Body of pancreas (tissue), 4 donors: ENCODE results near the gene HOXD4. TPM values are rescaled to one million over a fixed set of nuclear protein-coding genes. Genes with fewer than 3 reads are reported as not detected.

Experiments used
- ATAC-seq: fragments of 150-250 bp; one replicate; pipeline ENCODE4 v1.9.1; 2016
- DNase-seq, 4 donors: peaks; one replicate each; pipeline ENCODE4 v3.0.0-alpha.2; 2019
- H3K27ac ChIP-seq, 4 donors: fragments of 200-600 bp; sonication (generic); 1 replicate in 3 of 4; 2 replicates in 1 of 4; pipeline versions ENCODE4 v1.5.1 to v1.6.1; 2016 to 2019; ENCODE audit warnings: mild to moderate bottlenecking in 1 of 4, mixed read lengths in 1 of 4, moderate library complexity in 1 of 4
- H3K27me3 ChIP-seq, 2 donors: fragments of 200-600 bp; sonication (generic); one replicate each; pipeline ENCODE4 v1.6.0; 2016; ENCODE audit warnings: mild to moderate bottlenecking in 1 of 2
- H3K36me3 ChIP-seq, 2 donors: fragments of 200-600 bp; sonication (generic); replicated peaks in 1 of 2; 2 replicates each; pipeline ENCODE4 v1.5.1; 2016; ENCODE audit warnings: low read depth in 2 of 2; ENCODE audit not compliant: insufficient read depth in 1 of 2
- H3K4me1 ChIP-seq: fragments of 200-600 bp; sonication (generic); one replicate; pipeline ENCODE4 v1.6.0; 2016
- H3K4me3 ChIP-seq, 2 donors: fragments of 200-600 bp; sonication (generic); 1 replicate in 1 of 2; 2 replicates in 1 of 2; pipeline ENCODE4 v1.5.1; 2016 to 2019
- H3K9me3 ChIP-seq, 3 donors: fragments of 200-600 bp; sonication (generic); 1 replicate in 2 of 3; 2 replicates in 1 of 3; pipeline ENCODE4 v1.5.1; 2016
- CTCF ChIP-seq, 7 experiments: fragments of 450-650 bp in 4 of 7; fragments of 200-600 bp in 3 of 7; sonication (generic) in 3 of 7; IDR thresholded peaks; one replicate each; pipeline ENCODE4 v1.5.1; 2016 to 2019; ENCODE audit warnings: antibody characterized with exemption in 7 of 7
- POLR2A ChIP-seq, 3 donors: fragments of 450-650 bp; IDR thresholded peaks; one replicate each; pipeline ENCODE4 v1.6.1; 2016; ENCODE audit warnings: antibody characterized with exemption in 3 of 3, mild to moderate bottlenecking in 2 of 3
- WGBS, 2 donors: methylation state at CpG; one replicate each; pipeline ENCODE4 v1.1.5; 2017; 5-methylcytosine and 5-hydroxymethylcytosine counted together
- intact Hi-C: fragments of 100-400 bp; cut with DNase I; formaldehyde crosslinking; loops from one replicate; pipeline ENCODE4 v1.15.1; 2023
- total RNA-seq, 2 donors: library from RNA; depleted of rRNA; stranded (reverse); fragments of >200 nt; gene quantifications; one replicate each; pipeline ENCODE4 v1.1.0, GENCODE V29; 2016

HOXD4 gene
- total RNA-seq, 2 donors from 2014 or later: 0.78 TPM; not detected in 1

- DNase-seq (no peak), ATAC-seq (no peak)
- no peak for TF ChIP-seq CTCF (IDR thresholded peaks at IDR 0.05)
- no peak for TF ChIP-seq POLR2A (IDR thresholded peaks at IDR 0.05)
- Histone ChIP-seq H3K4me1 (peaks cover 31% of the 10 kb centered on the region), H3K27ac (no peak overlapping the region), H3K4me3 (no peak overlapping the region), H3K36me3 (no peaks in the 10 kb centered on the region), H3K27me3 (peaks cover 0 to 60% of the 10 kb centered on the region in 2 donors), H3K9me3 (no peaks in the 10 kb centered on the region)
- 10 to 13% methylated on average over 6 of the region's 6 CpGs for WGBS, 2 donors
- intact Hi-C loops: no loop called here
Observed at GRCh38 chr2:176155356-176156044, 4.2 kb downstream of the HOXD4 start.

- intact Hi-C loops: no loop called here
- Histone ChIP-seq H3K36me3 (no peaks in the 10 kb centered on the region), H3K4me3 (no peak overlapping the region), H3K9me3 (no peaks in the 10 kb centered on the region), H3K27ac (no peak overlapping the region), H3K4me1 (peaks cover 35% of the 10 kb centered on the region), H3K27me3 (peaks cover 0 to 65% of the 10 kb centered on the region in 2 donors)
- DNase-seq (no peak), ATAC-seq (no peak)
- 13 to 28% methylated on average over 8 of the region's 8 CpGs for WGBS, 2 donors
- TF ChIP-seq POLR2A (IDR thresholded peaks at IDR 0.05): no peak
- no peak for TF ChIP-seq CTCF (IDR thresholded peaks at IDR 0.05)
Observed at GRCh38 chr2:176156301-176156806, 5.0 kb downstream of the HOXD4 start.

GRCh38 chr2:176156807-176157498 lies 5.6 kb downstream of the HOXD4 start, which contains the start of gene HOXD3:
Gene HOXD3 (plus strand): TSS chr2:176157307. CDS start chr2:176169115, 11,808 bp downstream.
- 3 to 14% methylated on average over 18 to 48 of the region's 48 CpGs for WGBS, 2 donors
- ATAC-seq: no peak

GRCh38 chr2:176157499-176158185 lies 6.3 kb downstream of the HOXD4 start:
- Histone ChIP-seq H3K4me1 (peaks cover 30% of the 10 kb centered on the region), H3K36me3 (no peaks in the 10 kb centered on the region), H3K9me3 (no peaks in the 10 kb centered on the region), H3K27ac (no peak overlapping the region), H3K4me3 (no peak overlapping the region), H3K27me3 (peaks cover 0 to 59% of the 10 kb centered on the region in 2 donors)
- no peak for DNase-seq
- WGBS, 2 donors: 5 to 7% methylated on average over 43 of the region's 43 CpGs
- intact Hi-C loops: no loop called here
- TF ChIP-seq POLR2A (IDR thresholded peaks at IDR 0.05): no peak
- ATAC-seq: no peak

More at GRCh38 chr2:176156807-176157498, 5.6 kb downstream of the HOXD4 start, which contains the start of gene HOXD3:
- H3K27ac ChIP-seq: no peak within 1 kb of the TSS
- no peak for DNase-seq
- no peaks in the 10 kb centered on the region for H3K36me3 ChIP-seq
- H3K4me3 ChIP-seq: no peak within 1 kb of the TSS
- H3K4me1 ChIP-seq: peaks cover 30% of the 10 kb centered on the region
- H3K27me3 ChIP-seq: peaks cover 0 to 59% of the 10 kb centered on the region in 2 donors
- intact Hi-C loops: no loop called here
- H3K9me3 ChIP-seq: no peaks in the 10 kb centered on the region
- TF ChIP-seq POLR2A (IDR thresholded peaks at IDR 0.05) (no peak), CTCF (IDR thresholded peaks at IDR 0.05) (no peak)

GRCh38 chr2:176158186-176158591 lies 6.8 kb downstream of the HOXD4 start:
- no peaks in the 10 kb centered on the region for H3K36me3 ChIP-seq
- H3K27me3 ChIP-seq: peaks cover 0 to 59% of the 10 kb centered on the region in 2 donors
- WGBS, 2 donors: 7 to 13% methylated on average over 22 of the region's 22 CpGs
- no peak overlapping the region for H3K4me3 ChIP-seq
- H3K9me3 ChIP-seq: no peaks in the 10 kb centered on the region
- H3K4me1 ChIP-seq: peaks cover 30% of the 10 kb centered on the region
- no peak for ATAC-seq
- H3K27ac ChIP-seq: no peak overlapping the region
- TF ChIP-seq POLR2A (IDR thresholded peaks at IDR 0.05): no peak
- TF ChIP-seq CTCF (IDR thresholded peaks at IDR 0.05): no peak
- no peak for DNase-seq
- intact Hi-C loops: no loop called here
